HFFc6 (cell line): Measurements from ENCODE around the gene DLGAP4. TPM values are rescaled to one million over a fixed set of nuclear protein-coding genes. Genes with fewer than 3 reads are reported as not detected.

ENCODE experiments used
- DNase-seq: peaks from one replicate; pipeline ENCODE4 v3.0.0-alpha.2; 2018
- H3K27ac Mint-ChIP-seq: 2 replicates; pipeline ENCODE4 v1.8.0; 2020; ENCODE audit warnings: mild to moderate bottlenecking, mixed read lengths
- H3K27me3 Mint-ChIP-seq: 2 replicates; pipeline ENCODE4 v1.8.0; 2021; ENCODE audit warnings: mild to moderate bottlenecking, moderate library complexity, mixed read lengths; ENCODE audit not compliant: insufficient read depth
- H3K36me3 Mint-ChIP-seq: 2 replicates; pipeline ENCODE4 v1.8.0; 2021; ENCODE audit warnings: low read depth, mixed read lengths
- H3K4me1 Mint-ChIP-seq: 2 replicates; pipeline ENCODE4 v1.8.0; 2020; ENCODE audit warnings: low read depth, mixed read lengths
- H3K4me3 Mint-ChIP-seq: 2 replicates; pipeline ENCODE4 v1.8.0; 2020; ENCODE audit warnings: mild to moderate bottlenecking, moderate library complexity, mixed read lengths
- H3K9me3 Mint-ChIP-seq: 2 replicates; pipeline ENCODE4 v1.8.0; 2020; ENCODE audit warnings: mild to moderate bottlenecking, mixed read lengths
- total RNA-seq, 6 experiments: library from RNA; stranded (reverse); fragmentation: NEBNext Ultra II Directional; extraction: Animal tissue kit (Norgen Biotek cat#: 25700); gene quantifications; 2 replicates in 1 of 6; 3 replicates in 5 of 6; pipeline ENCODE4 v1.2.3, GENCODE V29; 2021
- TF ChIP-seq, protein P1 (sequence below): fragments of 200-600 bp; sonication (generic); IDR thresholded peaks from 2 replicates; pipeline ENCODE4 v1.5.0; 2021; ENCODE audit warnings: antibody characterized with exemption, mild to moderate bottlenecking

Gene DLGAP4
- total RNA-seq, 6 experiments from 2014 or later: 118 to 150 (median 140) TPM

DNA sequence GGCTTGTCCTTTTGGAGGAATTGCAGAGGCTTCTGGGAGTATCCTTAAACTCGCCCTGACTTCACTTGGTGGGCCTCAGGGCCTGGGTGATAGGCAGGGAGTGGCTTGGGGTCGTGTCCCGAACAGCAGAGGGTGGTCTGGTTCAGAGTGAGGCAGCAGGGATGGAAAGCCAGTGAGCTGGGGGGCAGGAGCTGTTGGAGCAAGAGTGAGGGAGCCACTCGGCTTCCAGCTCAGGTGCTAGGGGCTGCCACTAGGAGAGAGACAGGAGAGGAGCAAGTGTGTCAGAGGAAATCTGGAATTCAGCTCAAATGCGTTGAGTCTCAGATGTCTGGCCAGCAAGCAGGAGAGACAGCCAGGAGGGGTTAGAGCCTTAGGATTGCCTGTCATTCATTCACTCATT lies 85.8 kb downstream of the DLGAP4 start:
- Mint-ChIP-seq H3K4me1 (peaks cover 6% of the 10 kb centered on the region), H3K9me3 (peaks cover 7% of the 10 kb centered on the region), H3K27me3 (peaks cover 36% of the 10 kb centered on the region), H3K27ac (no peak overlapping the region), H3K4me3 (no peak overlapping the region), H3K36me3 (no peaks in the 10 kb centered on the region)
- TF ChIP-seq, protein P1, sequence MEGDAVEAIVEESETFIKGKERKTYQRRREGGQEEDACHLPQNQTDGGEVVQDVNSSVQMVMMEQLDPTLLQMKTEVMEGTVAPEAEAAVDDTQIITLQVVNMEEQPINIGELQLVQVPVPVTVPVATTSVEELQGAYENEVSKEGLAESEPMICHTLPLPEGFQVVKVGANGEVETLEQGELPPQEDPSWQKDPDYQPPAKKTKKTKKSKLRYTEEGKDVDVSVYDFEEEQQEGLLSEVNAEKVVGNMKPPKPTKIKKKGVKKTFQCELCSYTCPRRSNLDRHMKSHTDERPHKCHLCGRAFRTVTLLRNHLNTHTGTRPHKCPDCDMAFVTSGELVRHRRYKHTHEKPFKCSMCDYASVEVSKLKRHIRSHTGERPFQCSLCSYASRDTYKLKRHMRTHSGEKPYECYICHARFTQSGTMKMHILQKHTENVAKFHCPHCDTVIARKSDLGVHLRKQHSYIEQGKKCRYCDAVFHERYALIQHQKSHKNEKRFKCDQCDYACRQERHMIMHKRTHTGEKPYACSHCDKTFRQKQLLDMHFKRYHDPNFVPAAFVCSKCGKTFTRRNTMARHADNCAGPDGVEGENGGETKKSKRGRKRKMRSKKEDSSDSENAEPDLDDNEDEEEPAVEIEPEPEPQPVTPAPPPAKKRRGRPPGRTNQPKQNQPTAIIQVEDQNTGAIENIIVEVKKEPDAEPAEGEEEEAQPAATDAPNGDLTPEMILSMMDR: no peak
- no peak for DNase-seq

DNA sequence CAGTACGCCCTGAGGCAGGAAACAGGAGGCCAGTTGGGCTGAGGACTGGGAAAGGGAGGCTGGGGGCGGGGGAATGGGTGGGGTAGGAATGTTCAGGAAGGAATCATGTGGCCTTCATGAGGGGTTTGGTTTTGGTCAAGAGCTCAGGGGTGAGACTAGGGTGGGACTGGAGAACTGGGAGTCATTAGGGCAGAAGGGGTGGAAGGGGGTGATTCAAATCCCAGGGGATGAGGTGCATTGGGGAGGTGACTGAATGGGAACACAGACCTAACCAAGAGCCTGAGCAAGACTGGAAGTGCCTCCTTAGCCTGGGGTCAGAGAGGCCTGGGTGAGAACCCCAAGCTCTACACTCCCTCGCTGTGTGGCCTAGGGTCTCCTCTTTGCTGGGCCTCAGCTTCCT lies 86.8 kb downstream of the DLGAP4 start:
- H3K36me3 Mint-ChIP-seq: no peaks in the 10 kb centered on the region
- DNase-seq: no peak
- H3K27ac Mint-ChIP-seq: no peak overlapping the region
- peaks cover 7% of the 10 kb centered on the region for H3K9me3 Mint-ChIP-seq
- H3K4me3 Mint-ChIP-seq: no peak overlapping the region
- TF ChIP-seq, protein P1: no peak
- peaks cover 37% of the 10 kb centered on the region for H3K27me3 Mint-ChIP-seq
- H3K4me1 Mint-ChIP-seq: peaks cover 6% of the 10 kb centered on the region

DNA sequence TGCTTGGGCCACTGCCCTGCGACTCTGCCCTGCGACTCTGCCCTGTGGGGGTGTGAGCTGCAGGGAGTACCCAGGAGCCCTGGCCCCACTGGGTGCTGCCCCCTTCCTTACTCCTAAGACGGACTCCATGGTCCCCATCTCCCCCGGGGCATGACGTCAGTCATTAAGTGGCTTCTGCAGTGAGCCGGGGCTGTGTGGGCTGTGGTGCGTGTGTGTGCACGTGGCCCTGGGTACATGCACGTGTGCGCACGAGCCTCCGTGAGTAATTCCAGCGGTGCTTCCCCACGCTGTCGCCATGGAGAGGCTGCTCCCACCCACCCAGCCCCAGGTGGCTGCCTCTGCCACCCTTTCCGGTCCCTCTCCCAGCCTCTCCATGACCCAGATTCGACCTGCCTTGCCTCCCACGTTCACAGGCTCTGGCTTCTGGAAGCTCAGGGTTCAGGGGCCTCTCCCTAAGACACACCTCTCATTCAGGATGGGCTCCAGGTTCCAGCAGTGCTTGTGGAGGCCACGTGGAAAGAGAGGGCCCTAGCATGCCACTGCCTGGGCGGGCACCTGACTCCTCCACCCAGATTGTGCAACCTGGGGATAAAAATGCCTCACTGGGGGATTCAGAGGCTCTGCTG lies 88.3 kb downstream of the DLGAP4 start:
- Mint-ChIP-seq H3K9me3 (peaks cover 7% of the 10 kb centered on the region), H3K4me3 (no peak overlapping the region), H3K27ac (no peak overlapping the region), H3K4me1 (peaks cover 6% of the 10 kb centered on the region), H3K27me3 (peaks cover 35% of the 10 kb centered on the region), H3K36me3 (no peaks in the 10 kb centered on the region)
- no peak for DNase-seq
- TF ChIP-seq, protein P1: no peak

DNA sequence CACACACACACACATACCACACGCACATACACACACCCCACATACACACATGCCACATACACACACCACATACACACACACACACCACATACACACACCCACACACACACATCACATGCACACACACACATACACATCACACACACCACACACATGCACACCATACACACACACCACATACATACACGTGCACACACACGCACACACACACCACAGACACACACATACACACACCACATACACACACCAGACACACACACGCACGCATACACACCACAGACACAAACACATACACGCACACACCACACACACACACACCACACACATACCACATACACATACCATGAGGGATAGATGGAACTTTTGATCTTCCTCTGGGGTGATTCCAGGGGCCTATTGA lies 90.2 kb downstream of the DLGAP4 start:
- TF ChIP-seq, protein P1: no peak
- H3K36me3 Mint-ChIP-seq: no peaks in the 10 kb centered on the region
- peaks cover 2% of the 10 kb centered on the region for H3K4me1 Mint-ChIP-seq
- DNase-seq: no peak
- H3K27me3 Mint-ChIP-seq: peaks cover 38% of the 10 kb centered on the region
- no peak overlapping the region for H3K4me3 Mint-ChIP-seq
- H3K9me3 Mint-ChIP-seq: peaks cover 7% of the 10 kb centered on the region
- H3K27ac Mint-ChIP-seq: no peak overlapping the region

DNA sequence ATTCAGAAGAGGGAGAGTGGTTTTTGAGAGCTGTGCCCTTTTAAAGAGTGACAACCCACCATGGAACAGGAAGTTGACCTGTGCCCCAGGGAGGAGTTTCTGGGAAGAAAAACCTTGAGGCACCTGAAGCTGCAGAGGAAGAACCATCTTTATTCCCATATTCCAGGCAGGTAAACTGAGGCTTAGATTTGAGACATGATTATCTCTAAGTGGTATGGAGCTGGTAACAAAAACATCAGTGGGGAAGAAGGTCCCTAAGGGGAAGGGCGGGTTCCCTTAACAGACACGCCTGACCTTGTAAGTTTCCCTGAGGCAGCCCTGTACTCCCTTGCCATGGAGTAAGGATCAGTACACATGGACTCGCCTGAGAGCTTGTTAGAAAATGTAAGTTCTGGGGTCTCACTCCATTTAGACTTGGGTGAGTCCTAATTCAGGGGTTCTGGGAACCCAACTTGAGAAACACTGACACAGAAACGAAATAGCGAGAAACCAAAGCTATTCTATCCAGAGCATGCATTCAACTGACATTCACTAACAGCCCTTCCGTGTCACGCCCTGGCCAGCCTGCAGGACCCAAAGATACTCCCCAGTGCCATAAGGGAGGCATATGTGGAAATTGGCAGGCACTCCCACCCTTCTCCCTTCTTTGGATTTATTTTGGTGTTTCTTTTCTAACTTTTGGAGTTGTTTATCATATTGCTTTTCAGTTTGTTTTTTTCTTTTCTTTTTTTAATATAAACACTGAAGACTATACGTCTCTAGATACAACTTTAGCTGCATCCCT lies 90.9 kb downstream of the DLGAP4 start:
- peaks cover 7% of the 10 kb centered on the region for H3K9me3 Mint-ChIP-seq
- DNase-seq: no peak

More for the DNA sequence above, 90.9 kb downstream of the DLGAP4 start:
- Mint-ChIP-seq H3K36me3 (no peaks in the 10 kb centered on the region), H3K4me3 (no peak overlapping the region), H3K4me1 (no peaks in the 10 kb centered on the region), H3K27ac (no peak overlapping the region), H3K27me3 (peaks cover 41% of the 10 kb centered on the region)
- TF ChIP-seq, protein P1: no peak
